Epithelial cell of prostate (primary cell): ENCODE measurements around the gene PLPP4.

ENCODE experiments used
- DNase-seq: peaks from one replicate; pipeline ENCODE4 v3.0.0-alpha.2; 2011; ENCODE audit warnings: low read depth, low spot score
- H3K27ac ChIP-seq: fragments of 450-650 bp; 2 replicates; pipeline ENCODE4 v1.5.1; 2017; ENCODE audit warnings: mild to moderate bottlenecking

PLPP4 gene

GRCh38 chr10:120455606-120456005 is 1.4 kb upstream of the PLPP4 start:
- H3K27ac ChIP-seq = no peak overlapping the region
- no peak for DNase-seq

- H3K27ac ChIP-seq = no peak overlapping the region
- no peak for DNase-seq
Measured at GRCh38 chr10:120456143-120456625, 843 bp upstream of the PLPP4 start.

GRCh38 chr10:120457431-120458172 is 575 bp downstream of the PLPP4 start:
- DNase-seq = no peak
- H3K27ac ChIP-seq = no peak overlapping the region

- no peak for DNase-seq
- no peak overlapping the region for H3K27ac ChIP-seq
Measured at GRCh38 chr10:120458432-120458831, 1.4 kb downstream of the PLPP4 start.

GRCh38 chr10:120459185-120459584 is 2.2 kb downstream of the PLPP4 start:
- H3K27ac ChIP-seq = no peak overlapping the region
- no peak for DNase-seq

- no peak overlapping the region for H3K27ac ChIP-seq
- DNase-seq = no peak
Measured at GRCh38 chr10:120460186-120460585, 3.2 kb downstream of the PLPP4 start.

GRCh38 chr10:120460776-120461175 is 3.7 kb downstream of the PLPP4 start:
- no peak overlapping the region for H3K27ac ChIP-seq
- DNase-seq = no peak

GRCh38 chr10:120462018-120462682 is 5.1 kb downstream of the PLPP4 start:
- no peak overlapping the region for H3K27ac ChIP-seq
- DNase-seq = no peak

GRCh38 chr10:120465138-120465537 is 8.1 kb downstream of the PLPP4 start:
- H3K27ac ChIP-seq = no peak overlapping the region
- no peak for DNase-seq

GRCh38 chr10:120466006-120466405 is 9.0 kb downstream of the PLPP4 start:
- DNase-seq = no peak
- no peak overlapping the region for H3K27ac ChIP-seq

- no peak overlapping the region for H3K27ac ChIP-seq
- no peak for DNase-seq
Measured at GRCh38 chr10:120473593-120473992, 16.6 kb downstream of the PLPP4 start.

GRCh38 chr10:120474956-120475355 is 17.9 kb downstream of the PLPP4 start:
- no peak for DNase-seq
- no peak overlapping the region for H3K27ac ChIP-seq

GRCh38 chr10:120475844-120476791 is 19.1 kb downstream of the PLPP4 start:
- H3K27ac ChIP-seq = no peak overlapping the region
- no peak for DNase-seq

- DNase-seq = no peak
- no peak overlapping the region for H3K27ac ChIP-seq
Measured at GRCh38 chr10:120477021-120477742, 20.2 kb downstream of the PLPP4 start.

GRCh38 chr10:120477743-120478141 is 20.7 kb downstream of the PLPP4 start:
- H3K27ac ChIP-seq = no peak overlapping the region

GRCh38 chr10:120478386-120478785 is 21.4 kb downstream of the PLPP4 start:
- no peak for DNase-seq
- H3K27ac ChIP-seq = no peak overlapping the region

More at GRCh38 chr10:120477743-120478141, 20.7 kb downstream of the PLPP4 start:
- no peak for DNase-seq

GRCh38 chr10:120479506-120479905 is 22.5 kb downstream of the PLPP4 start:
- DNase-seq = no peak
- H3K27ac ChIP-seq = no peak overlapping the region

GRCh38 chr10:120480065-120480600 is 23.1 kb downstream of the PLPP4 start:
- DNase-seq = no peak
- no peak overlapping the region for H3K27ac ChIP-seq

- H3K27ac ChIP-seq = no peak overlapping the region
- no peak for DNase-seq
Measured at GRCh38 chr10:120480848-120481247, 23.8 kb downstream of the PLPP4 start.

- no peak for DNase-seq
- no peak overlapping the region for H3K27ac ChIP-seq
Measured at GRCh38 chr10:120483006-120483405, 26.0 kb downstream of the PLPP4 start.
